ENCODE results near the gene TSPAN4.

DNA sequence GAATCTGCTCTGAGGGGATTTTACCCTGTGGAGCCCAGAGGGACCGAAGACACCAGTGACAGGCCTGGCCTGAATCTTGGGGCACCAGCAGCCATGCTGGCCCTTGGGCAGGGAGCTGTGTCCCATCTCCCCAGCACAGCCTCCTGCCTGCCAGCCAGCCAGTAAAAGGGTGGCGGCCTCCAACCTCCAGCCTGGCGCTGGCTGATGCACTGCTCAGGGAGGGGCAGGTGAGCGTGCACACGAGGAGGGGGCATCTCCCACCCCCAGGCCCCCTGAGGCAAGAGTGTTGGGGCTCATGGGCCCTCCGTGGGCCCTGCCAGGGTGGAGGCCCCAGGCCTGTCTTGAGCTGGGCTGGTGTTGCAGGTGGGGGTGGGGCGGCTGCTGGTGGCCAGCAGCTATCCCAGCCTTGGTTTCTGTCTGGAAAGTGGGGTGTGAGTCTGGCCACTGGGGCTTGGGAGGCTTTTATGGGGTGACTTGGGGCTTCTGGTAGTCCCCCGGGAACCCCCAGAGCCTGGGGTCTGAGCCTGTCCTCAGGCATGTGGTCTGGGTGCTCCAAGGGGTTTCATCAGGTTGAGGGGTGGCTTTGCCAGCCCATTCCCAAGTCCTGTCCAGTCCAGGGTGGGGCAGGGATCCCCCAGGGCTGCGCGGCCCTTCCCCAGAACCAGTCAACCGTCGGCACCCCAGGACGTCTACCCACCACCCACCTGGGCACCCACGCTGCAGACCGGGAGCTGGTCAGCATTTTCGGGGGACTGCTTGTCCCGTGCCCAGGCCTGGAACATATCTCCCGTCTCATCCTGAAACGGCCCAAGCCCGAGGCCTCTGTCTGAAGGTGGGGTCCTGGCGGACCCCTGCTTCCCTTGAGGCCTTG lies 17.8 kb downstream of the TSPAN4 start:
- no peak for TF ChIP-seq YY1 (IDR thresholded peaks at IDR 0.05; ENCODE audit: insufficient read depth, insufficient read length)
- no peak for TF ChIP-seq SUZ12 (IDR thresholded peaks at IDR 0.05; ENCODE audit: extremely low read depth, insufficient read depth, insufficient read length)

Data from NT2/D1 (cell line).